OCI-LY1 (cell line): ENCODE results near the gene RRN3.
"Not testable (repeated sequence)": the region's sequence is repeated elsewhere in the genome, so short reads cannot be mapped to it uniquely, and the experiment has no call there.

Experiments
- EZH2 ChIP-seq: fragments of 200-600 bp; sonication (generic), shearing (Covaris generic); IDR thresholded peaks from 2 replicates; pipeline ENCODE4 v1.8.0; 2017; ENCODE audit warnings: borderline replicate concordance, mixed run types, mild to moderate bottlenecking, antibody characterized with exemption, low read length, moderate library complexity, mixed read lengths
- TF ChIP-seq, protein P1 (sequence below): fragments of 200-600 bp; sonication (generic), shearing (Covaris generic); IDR thresholded peaks from 2 replicates; pipeline ENCODE4 v1.5.1; 2017; ENCODE audit warnings: mild to moderate bottlenecking, antibody characterized with exemption, low read length, moderate library complexity, mixed read lengths

DNA sequence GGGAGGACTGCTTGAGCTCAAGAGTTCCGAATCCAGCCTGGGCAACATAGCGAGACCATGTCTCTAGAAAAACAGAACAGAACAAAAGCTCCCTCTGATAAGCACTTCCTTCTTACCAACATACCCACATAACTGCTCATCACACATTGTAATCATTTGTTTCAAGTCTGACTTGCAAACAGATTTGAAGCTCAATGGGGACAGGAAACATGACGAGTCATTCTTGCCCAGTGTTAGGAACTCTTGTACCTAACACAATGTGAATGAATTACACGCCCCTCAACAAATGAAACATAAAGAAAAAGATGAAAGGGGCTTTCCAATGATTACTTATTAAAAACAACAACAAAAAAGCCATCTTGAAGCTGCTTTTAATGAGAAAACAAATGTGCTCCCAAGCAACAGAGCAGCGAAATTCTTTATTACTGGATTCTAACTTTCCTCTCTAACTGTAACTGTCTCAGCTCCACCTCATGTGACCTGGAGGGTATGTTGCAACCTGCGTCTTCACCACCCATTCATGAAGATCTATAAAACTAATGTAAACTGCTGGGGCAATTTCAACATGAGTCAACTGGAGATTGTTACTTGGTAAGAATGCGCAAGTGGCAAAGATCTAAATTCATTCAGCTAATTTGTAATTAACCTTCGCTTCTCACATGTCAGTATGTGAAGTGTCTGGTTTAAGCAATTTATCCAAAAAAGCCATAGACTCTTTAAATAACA lies 31.8 kb downstream of the RRN3 start:
- TF ChIP-seq, protein P1, sequence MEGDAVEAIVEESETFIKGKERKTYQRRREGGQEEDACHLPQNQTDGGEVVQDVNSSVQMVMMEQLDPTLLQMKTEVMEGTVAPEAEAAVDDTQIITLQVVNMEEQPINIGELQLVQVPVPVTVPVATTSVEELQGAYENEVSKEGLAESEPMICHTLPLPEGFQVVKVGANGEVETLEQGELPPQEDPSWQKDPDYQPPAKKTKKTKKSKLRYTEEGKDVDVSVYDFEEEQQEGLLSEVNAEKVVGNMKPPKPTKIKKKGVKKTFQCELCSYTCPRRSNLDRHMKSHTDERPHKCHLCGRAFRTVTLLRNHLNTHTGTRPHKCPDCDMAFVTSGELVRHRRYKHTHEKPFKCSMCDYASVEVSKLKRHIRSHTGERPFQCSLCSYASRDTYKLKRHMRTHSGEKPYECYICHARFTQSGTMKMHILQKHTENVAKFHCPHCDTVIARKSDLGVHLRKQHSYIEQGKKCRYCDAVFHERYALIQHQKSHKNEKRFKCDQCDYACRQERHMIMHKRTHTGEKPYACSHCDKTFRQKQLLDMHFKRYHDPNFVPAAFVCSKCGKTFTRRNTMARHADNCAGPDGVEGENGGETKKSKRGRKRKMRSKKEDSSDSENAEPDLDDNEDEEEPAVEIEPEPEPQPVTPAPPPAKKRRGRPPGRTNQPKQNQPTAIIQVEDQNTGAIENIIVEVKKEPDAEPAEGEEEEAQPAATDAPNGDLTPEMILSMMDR: not testable (repeated sequence)
- TF ChIP-seq EZH2: not testable (repeated sequence)
